Stimulated activated CD4-positive, alpha-beta T cell treated with anti-CD3 and anti-CD28 coated beads, Interleukin-2, amount 100 ng/mL, for 48 hours (primary cell): ENCODE data around the gene AMH.

Experiments
- DNase-seq, 2 donors: peaks; one replicate each; pipeline ENCODE4 v3.0.0-alpha.2; 2020

Gene AMH

DNA sequence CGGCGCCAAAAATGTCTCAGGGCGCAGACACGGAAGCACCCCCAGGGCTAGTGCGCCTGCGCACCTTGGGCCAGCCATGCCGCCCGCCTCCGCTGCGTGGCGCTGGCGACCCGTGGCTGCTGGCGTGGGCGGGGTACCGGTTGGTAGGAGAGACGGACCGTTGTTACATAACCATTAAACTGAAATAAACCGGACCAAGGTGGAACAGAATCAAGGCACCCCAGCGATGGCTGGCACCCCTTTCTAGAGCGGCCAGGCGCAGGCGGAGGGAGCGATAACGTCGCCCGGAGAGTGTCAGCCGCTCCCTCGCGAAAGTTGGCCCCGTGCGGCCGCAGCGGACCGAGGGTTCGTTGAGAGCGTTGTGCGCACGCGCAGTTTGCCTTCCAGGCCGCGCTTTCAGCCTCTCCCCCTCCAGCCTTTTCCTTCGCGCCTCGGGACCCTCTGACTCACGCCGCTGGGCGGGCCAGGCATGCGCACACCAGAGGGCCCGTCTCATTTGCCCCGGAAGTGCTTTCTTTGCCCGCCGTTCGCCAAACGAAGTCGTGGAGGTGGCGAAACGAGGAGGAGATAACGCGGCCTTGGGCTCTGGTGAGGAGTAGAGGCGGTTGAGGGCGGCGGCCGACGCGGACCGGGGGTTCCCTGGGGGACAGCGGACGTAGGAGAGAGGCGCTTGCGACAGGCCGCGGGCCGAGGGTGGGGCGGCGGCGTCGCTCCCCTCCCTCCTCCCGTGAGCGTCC lies 12.6 kb upstream of the AMH start, which contains the start of the genes PLEKHJ1 and SF3A2:
Gene PLEKHJ1, minus strand, starts transcription at position 16 of the 737 bp plus-strand sequence. CDS start 81 bp downstream, outside the sequence.
Gene SF3A2, plus strand, starts transcription at position 511 of the 737 bp plus-strand sequence. CDS start 6,595 bp downstream, outside the sequence.
- DNase-seq = peak; percentile 97 to 99

DNA sequence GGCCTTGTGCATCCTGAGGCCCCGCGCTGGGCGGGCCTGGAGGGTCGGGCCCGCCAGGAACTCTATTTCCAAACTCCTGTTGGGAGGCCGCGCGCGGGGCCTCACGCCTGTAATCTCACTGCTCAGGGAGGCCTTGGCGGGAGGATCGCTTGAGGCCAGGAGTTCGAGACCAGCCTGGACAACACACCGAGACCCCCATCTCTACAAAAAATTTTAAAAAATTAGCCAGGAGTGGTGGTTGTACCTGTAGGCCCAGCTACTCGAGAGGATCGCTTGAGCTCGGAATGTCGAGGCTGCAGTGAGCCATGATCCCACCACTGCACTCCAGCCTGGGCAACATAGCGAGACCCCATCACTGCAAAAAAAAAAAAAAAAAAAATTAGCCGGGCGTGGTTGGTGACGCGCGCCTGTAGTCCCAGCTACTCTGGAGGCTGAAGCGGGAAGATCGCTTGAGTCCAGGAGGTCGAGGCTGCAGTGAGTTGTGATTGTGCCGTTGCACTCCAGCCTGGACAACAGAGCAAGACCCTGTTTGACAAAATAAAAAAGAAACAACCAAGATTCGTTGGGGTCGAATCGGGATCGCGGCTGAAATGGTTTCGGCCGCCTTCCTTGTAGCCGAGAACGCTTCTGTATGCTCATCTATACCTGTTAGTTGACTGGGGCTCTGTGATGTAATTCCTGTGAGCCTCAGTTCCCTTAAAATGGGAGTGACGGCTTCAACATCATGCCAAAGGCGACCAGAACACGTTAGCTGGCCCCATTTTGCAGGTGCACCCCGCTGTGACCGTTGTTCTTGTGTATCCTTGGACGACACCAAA lies 11.9 kb upstream of the AMH start:
- no peak for DNase-seq

DNA sequence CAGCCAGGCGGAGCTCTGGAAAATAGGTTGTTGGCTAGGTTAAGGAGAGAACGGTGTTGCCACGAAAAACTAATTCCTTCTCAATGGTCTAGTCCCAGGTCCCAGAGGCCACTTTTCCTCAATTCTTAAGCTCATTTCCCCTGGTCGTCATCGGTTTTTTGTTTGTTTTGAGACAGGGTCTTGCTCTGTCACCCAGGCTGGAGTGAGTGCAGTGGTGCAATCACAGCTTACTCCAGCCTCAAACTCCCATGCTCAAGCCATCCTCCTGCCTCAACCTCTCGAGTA lies 11.3 kb upstream of the AMH start:
- DNase-seq = no peak

DNA sequence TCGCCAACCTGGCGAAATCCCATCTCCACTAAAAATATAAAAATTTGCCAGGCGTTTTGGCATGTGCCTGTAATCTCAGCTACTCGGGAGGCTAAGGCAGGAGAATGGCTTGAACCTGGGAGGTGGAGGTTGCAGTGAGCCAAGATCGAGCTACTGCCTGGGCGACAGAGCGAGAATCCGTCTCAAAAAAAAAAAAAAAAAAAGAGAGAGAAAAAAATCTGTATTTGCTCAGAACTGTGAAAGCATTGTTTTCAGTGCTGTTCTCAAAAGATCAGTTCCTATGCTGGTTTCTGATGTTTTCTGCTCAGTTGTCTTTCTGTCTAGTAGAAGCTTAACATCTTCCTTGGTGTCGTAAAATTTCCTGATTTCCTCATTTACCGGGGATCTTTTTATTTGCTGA lies 9.9 kb upstream of the AMH start:
- no peak for DNase-seq

DNA sequence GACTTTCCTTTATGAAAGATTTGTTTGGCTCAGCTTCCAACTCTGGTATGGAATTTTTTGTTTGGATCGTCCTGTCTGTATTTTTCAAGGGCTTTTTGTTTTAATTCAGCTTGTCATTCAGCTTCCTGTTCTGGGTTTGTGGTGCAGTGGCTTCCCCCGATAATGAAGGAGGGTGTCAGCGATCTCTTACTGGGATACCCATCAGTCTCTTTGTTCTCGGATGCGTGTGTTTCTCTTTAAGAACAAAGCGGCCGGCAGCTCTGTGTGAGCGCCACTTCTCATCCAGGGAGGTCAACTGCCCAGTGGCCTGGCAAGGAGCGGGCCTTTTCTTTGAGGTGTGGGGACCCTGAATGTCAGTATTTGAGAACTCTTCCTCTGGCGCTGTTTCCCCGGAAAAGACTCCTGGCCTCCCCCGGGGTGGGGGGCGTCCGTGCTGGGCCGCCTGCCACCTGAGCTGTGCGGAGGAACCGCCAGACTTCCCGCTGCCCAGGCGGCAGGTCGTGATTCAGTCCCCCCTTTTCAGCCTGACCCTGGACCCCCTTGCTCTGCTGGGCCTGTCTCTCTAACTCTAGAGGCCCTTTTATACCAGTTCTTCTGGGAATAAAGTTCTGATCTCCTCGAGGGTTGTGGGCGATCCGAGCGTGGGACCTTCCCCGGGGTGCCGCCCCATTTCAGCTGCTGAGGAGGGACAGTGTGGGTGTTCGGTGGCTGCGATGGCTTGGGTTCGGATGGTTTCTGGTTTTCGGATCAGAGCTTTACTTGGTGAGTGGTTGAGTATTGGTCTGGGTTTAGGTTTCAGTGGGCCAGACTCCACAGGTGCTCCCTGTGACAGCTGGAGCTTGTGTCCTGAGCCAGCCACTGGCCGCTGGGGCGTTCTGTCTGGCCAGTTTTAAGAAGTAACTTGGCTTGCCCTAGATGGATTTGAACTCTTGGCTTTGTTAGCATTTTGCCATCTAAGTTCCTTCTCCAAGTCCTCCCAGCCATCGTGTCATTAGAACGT lies 9.1 kb upstream of the AMH start:
- DNase-seq = no peak

DNA sequence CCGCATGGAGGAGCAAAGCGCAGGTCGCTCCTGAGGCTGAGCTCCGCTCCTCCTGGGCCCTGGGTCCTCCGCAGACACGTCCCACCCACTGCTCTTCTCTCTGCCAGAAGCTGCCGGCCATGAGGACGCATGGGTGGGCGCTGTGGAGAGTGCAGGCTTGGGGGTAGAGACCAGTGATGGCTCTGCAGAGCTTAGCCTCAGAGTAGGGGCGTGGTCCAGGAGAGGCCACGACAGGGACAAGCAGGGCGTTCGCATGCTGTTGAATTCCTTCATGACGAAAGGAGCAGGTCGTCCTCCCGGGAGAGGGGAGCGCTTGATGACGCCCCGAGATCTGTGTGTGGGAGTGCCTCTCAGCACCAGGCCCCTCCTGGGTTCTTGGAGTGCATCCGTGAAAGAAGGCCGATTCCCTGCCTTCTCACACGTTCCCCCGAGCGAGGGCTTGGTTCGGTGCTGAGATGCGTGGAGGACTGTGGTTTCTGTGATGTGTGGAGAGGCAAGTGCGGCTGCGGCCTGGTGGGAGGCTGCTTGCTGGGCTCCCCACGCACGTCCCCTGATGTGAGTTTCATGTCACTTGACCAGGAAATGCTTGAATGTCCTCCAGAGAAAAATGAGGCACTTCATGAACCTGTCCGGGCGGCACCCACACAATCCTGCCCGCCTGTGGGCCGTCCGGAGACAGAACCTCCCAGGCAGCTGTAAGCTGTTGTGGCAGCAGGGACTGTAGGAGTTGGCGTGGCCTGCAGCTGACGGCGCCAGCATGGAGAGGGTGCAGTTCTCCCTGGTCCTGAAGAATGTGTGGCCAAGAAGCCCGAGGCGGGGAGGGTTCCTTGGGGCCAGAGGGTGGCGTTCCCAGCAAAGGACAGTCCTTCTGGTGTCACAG lies 8.0 kb upstream of the AMH start:
- no peak for DNase-seq

DNA sequence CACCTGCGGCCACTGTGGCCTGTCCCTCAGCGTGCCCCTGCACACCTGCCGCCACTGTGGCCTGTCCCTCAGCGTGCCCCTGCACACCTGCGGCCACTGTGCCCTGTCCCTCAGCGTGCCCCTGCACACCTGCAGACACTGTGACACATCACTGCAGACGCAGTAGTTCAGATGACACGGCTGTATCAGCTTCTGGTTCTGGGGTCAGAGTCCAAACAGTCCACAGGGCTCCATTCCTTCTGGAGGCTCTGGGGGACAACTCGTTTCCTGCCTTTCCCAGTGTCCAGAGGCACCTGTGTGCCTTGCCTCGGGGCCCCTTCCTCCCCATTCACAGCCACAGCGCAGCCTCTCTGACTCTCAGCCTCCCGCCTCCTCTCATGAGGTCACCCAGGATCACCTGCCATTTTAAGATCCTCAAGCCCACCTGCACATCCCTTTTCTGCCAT lies 7.0 kb upstream of the AMH start:
- no peak for DNase-seq

DNA sequence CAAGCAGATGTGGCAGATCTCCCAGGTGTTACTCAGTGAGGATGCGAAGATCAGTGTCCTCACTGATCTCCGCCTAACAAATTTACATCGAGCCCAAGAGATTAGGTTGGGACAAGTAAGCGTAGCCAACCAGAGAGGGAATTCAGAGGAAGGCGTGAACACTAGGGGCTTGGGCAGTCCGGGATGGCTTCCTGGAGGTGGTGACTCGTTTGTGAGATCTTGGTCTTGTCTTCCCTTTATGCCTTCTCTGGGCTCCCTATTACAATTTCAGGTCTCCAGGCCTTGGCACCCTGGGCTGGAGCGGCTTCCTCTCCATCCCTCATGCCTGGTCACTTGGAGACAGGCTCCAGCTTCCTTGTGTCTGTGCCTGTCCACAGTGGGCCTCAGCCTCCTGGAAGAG lies 6.3 kb upstream of the AMH start:
- DNase-seq = no peak

DNA sequence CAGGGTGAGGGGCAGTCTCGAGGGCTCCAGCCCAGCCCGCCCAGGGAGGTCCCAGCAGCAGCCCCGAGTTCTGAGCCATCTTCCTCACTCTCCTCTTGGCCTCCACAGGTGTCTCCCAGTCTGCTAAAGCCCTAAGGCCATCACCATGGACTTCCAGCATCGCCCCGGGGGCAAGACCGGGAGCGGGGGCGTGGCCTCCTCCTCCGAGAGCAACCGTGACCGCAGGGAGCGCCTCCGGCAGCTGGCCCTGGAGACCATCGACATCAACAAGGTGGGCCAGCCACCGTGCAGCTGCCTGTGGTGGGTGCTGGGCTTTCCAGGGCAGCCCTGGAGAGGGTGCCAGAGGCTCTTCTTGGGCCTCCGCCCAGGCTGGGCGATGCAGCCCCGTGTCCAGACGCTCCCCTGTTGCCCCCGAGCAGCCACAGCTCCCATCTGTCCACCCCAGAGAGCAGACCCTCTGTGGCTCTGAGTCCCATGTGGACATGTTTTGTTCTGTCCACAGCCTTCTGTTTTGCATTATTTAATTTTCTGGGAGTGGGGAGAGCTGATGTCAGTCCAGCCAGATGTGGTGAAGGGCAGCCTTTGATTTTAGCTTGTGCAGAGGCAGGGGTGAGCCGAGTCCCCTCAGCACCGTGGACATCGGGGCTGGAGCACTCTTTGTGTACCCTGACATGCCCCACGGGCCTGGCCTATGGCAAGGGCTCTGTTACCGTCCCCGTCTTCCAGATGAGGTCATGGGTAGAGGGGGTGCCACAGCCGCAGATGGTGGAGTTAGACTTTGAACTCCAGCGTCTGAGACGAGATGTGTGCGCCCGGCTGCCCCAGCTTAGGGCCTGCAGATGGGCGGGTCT lies 5.6 kb upstream of the AMH start:
- no peak for DNase-seq

DNA sequence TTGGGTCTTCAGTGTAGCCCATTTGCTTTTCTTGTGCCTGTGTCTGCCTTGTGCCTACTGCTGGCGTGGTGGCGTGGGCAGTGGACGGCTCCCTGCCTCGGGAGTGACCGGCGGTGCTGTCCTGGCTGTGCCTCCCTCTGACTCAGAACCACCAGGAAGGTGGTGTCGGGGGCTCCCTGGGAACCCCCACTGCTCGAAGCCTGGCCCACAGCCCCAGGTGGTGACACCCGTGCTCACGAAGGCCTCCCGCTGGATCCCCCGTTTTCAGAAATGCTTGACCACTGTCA lies 5.1 kb upstream of the AMH start:
- no peak for DNase-seq

DNA sequence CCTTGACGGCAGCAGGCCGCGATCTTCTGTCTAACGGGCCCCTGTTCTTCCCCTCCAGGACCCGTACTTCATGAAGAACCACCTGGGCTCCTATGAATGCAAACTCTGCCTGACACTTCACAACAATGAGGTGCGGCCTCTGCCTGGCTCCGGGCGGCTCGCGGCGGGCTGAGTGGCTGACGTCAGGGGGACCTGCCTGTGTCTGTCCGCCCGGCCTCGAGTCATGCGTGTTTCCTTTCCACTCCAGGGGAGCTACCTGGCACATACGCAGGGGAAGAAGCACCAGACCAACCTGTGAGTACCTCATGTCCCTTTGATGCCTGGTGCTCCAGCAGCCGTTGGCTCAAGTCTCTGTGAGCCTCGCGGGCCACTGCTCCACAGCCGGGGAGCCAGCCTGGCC lies 4.6 kb upstream of the AMH start:
- no peak for DNase-seq

DNA sequence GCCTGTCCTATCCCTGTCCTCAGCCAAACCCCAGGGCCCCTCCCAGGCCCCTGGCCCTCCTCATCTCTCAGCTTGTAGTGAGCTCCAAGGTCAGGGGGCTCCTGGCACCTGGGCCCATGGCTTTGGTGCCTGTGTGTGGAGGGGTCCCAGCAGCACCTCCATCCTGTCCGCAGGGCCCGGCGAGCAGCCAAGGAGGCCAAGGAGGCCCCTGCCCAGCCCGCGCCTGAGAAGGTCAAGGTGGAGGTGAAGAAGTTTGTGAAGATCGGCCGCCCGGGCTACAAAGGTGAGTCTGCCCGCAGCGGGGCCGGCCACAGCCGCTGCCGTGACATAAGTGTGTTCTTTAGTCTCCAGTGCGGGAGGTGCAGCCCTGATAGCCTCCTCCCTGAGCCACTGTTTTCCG lies 3.9 kb upstream of the AMH start:
- no peak for DNase-seq

DNA sequence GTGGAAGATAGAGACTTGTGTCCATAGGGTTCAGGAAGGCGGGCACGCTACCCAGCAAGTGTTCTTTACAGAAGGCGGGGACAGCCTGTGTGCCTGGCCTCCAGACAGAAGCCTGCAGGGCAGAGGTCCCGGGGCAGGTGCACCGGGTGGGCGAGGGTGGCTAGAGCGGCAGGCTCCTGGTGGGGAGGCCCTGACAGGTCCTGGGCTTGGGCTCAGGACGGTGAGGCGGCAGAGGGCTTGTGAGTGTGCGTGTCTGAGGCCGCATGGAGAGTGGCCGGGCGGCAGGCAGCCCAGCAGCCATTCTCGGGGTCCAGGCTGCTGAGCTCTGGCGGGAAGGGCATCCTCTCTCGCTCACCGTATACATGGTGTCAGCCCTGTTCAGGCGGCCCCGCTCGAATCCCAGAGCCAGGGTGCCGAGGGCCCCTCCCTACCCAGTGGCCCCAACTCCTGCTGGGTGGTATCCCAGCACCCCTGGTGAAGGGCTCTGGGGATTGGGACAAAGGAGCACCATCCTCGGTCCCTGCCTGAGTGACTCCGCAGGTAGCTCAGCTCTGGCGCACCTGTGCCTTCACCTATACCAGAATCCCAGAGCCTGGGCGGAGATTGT lies 3.0 kb upstream of the AMH start:
- no peak for DNase-seq

DNA sequence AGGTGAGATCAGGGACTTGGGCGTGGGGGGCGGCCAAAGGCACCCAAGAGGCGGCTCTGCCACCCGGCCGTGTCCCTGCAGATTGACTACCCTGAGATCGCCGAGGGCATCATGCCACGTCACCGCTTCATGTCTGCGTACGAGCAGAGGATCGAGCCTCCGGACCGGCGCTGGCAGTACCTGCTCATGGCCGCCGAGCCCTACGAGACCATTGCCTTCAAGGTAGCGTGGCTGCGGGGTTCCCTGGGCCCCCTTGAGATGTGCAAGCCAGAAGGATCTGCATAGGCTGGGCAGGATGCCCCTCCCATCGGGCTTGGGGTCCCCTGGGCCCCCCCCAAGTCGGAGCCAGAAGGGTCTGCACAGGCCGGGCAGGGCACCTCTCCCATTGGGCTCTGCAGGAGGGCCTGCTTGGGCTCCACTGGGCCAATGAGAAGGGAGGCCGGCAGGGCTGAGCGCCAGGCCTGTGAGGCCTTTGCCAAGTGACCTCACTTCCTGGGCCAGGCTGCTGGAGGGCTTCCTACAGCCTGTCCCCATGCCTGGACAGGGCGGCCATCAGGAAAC lies 2.2 kb upstream of the AMH start:
- no peak for DNase-seq

DNA sequence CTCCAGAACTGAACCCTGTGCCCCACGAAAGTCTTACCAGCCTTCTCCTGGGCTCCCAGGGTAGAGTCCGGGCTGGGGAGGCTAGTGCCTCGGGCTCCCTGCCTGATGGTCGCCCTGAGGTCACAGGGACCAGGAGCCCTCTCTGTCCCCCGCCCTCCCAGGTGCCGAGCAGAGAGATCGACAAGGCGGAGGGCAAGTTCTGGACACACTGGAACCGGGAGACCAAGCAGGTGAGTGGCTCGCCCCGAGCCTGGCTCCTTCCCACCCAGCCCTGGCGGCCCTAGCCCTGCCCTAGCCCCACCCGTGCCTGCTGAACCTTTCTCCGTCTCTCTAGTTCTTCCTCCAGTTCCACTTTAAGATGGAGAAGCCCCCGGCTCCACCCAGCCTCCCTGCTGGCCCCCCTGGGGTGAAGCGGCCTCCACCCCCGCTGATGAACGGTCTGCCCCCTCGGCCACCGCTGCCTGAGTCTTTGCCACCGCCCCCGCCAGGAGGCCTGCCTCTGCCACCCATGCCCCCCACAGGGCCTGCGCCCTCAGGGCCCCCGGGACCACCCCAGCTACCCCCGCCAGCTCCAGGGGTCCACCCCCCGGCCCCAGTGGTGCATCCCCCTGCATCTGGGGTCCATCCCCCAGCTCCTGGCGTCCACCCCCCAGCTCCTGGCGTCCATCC lies 1.6 kb upstream of the AMH start:
- no peak for DNase-seq

DNA sequence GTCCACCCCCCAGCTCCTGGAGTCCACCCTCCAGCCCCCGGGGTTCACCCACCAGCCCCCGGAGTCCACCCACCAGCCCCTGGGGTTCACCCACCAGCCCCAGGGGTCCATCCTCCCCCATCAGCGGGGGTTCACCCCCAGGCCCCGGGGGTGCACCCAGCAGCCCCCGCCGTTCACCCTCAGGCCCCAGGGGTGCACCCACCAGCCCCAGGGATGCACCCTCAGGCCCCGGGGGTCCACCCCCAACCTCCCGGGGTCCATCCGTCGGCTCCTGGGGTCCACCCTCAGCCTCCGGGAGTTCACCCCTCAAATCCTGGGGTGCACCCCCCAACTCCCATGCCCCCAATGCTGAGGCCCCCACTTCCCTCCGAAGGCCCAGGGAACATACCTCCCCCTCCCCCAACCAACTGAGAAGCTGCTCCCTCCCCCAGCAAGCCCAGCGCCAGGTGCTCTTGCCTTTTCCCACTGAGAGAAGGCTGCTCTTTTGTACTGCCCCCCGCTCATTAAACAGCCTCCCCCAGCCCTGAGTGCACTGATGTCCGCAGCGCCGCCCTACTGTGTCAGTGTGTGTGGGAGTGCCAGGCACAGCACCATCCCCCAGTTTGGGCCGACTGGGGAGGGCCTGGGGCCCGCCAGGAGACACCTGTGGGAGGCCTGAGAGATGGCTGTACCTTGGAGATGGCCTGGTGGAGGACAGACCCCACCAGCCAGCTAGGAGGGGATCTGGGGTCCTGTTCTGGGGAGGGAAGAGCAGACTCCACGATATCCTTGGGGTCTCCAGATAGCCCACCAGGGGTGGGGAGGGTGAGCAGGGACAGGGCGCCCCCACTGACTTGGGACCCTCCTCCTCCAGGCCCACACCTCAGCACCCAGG lies 750 bp upstream of the AMH start:
- no peak for DNase-seq

DNA sequence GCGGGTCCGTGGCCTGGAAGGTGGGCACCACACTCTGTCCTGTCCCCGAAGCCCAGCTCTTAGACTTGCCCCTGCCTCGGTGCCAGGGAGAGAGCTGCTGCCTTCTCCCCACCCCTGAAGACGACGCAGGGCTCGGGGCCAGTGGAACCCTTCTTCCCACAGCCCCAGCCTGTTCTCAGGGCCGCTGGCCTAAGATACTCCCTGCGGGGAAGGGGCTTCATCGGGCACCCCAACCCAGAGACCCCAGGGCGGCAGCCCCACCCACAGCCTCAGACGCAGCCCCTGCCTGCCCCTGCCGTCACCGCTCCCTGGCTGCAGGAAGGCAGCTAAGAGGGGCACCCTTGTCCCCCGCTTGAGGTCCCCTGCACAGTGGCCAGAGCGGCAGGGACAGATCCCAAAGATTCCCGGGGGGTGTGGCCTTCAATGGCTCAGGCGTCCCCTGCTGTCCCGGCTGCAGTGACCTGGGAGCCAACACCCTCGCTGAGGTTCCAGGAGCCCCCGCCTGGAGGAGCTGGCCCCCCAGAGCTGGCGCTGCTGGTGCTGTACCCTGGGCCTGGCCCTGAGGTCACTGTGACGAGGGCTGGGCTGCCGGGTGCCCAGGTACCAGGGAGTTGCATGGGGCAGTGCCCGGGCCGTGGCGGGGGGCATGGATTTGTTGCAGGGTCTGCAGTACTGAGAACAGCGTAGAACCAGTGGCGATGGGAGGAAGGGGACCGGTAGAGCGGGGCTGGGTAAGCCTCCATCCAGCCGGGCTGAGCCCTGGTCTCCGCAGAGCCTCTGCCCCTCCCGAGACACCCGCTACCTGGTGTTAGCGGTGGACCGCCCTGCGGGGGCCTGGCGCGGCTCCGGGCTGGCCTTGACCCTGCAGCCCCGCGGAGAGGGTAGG lies 1.0 kb downstream of the AMH start:
- no peak for DNase-seq

DNA sequence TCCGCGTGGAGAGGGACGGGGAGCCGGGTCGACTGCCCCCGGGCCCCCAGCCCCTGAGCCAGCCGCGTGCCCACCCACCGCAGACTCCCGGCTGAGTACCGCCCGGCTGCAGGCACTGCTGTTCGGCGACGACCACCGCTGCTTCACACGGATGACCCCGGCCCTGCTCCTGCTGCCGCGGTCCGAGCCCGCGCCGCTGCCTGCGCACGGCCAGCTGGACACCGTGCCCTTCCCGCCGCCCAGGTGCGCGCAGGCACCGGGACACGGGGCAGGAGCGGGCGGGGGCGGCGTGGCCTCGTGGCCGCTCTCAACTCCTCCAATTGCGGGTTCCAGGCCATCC lies 1.6 kb downstream of the AMH start:
- DNase-seq = no peak
